ENCODE measurements around the gene SERPINB11. TPM values are rescaled to one million over a fixed set of nuclear protein-coding genes. Genes with fewer than 3 reads are reported as not detected.

The SERPINB11 gene
- total RNA-seq, 1 donor from 2014 or later, result 0.77 TPM

- no peaks in the 10 kb centered on the region for H3K4me1 ChIP-seq
- intact Hi-C loops (cut with DNase I), result no loop called here
- ATAC-seq, result no peak
These were observed 22.7 kb upstream of the SERPINB11 start for GRCh38 chr18:63679820-63680606.

GRCh38 chr18:63681449-63682340, 21.1 kb upstream of the SERPINB11 start:
- no peak for ATAC-seq
- no peaks in the 10 kb centered on the region for H3K27me3 ChIP-seq (ENCODE audit: low read depth)
- no peaks in the 10 kb centered on the region for H3K4me1 ChIP-seq
- TF ChIP-seq CTCF (IDR thresholded peaks at IDR 0.05), result no peak
- H3K4me3 ChIP-seq, result no peak overlapping the region
- no peaks in the 10 kb centered on the region for H3K9me3 ChIP-seq
- intact Hi-C loops (cut with DNase I), result no loop called here
- no peaks in the 10 kb centered on the region for H3K36me3 ChIP-seq
- no peak overlapping the region for H3K27ac ChIP-seq
- no peak for DNase-seq

More at GRCh38 chr18:63679820-63680606, 22.7 kb upstream of the SERPINB11 start:
- Histone ChIP-seq H3K27me3 (ENCODE audit: low read depth) (no peaks in the 10 kb centered on the region), H3K4me3 (no peak overlapping the region), H3K36me3 (no peaks in the 10 kb centered on the region), H3K9me3 (no peaks in the 10 kb centered on the region), H3K27ac (no peak overlapping the region)
- DNase-seq, result no peak
- TF ChIP-seq CTCF (IDR thresholded peaks at IDR 0.05), result no peak

- Histone ChIP-seq H3K36me3 (no peaks in the 10 kb centered on the region), H3K9me3 (no peaks in the 10 kb centered on the region), H3K27ac (no peak overlapping the region), H3K4me3 (no peak overlapping the region), H3K4me1 (no peaks in the 10 kb centered on the region), H3K27me3 (ENCODE audit: low read depth) (no peaks in the 10 kb centered on the region)
- DNase-seq, result no peak
- intact Hi-C loops (cut with DNase I), result no loop called here
- ATAC-seq, result peak; percentile 84 to 92
- no peak for TF ChIP-seq CTCF (IDR thresholded peaks at IDR 0.05)
These were observed 19.6 kb upstream of the SERPINB11 start for GRCh38 chr18:63683152-63683551.

- Histone ChIP-seq H3K4me1 (no peaks in the 10 kb centered on the region), H3K27ac (no peak overlapping the region), H3K36me3 (no peaks in the 10 kb centered on the region), H3K4me3 (no peak overlapping the region), H3K9me3 (no peaks in the 10 kb centered on the region), H3K27me3 (ENCODE audit: low read depth) (no peaks in the 10 kb centered on the region)
- intact Hi-C loops (cut with DNase I), result no loop called here
- ATAC-seq (no peak), DNase-seq (no peak)
- TF ChIP-seq CTCF (IDR thresholded peaks at IDR 0.05), result no peak
These were observed 18.9 kb upstream of the SERPINB11 start for GRCh38 chr18:63683890-63684289.

- intact Hi-C loops (cut with DNase I), result no loop called here
- no peak for DNase-seq
- no peak overlapping the region for H3K4me3 ChIP-seq
These were observed 18.0 kb upstream of the SERPINB11 start for GRCh38 chr18:63684718-63685117.

More at GRCh38 chr18:63684718-63685117, 18.0 kb upstream of the SERPINB11 start:
- Histone ChIP-seq H3K4me1 (no peaks in the 10 kb centered on the region), H3K36me3 (no peaks in the 10 kb centered on the region), H3K27ac (no peak overlapping the region), H3K27me3 (ENCODE audit: low read depth) (no peaks in the 10 kb centered on the region), H3K9me3 (no peaks in the 10 kb centered on the region)
- TF ChIP-seq CTCF (IDR thresholded peaks at IDR 0.05), result no peak
- no peak for ATAC-seq

Data from lower lobe of right lung (tissue), 2 donors.